ENCODE measurements around the gene UBE2V1.
"Not testable (repeated sequence)": the region's sequence is repeated elsewhere in the genome, so short reads cannot be mapped to it uniquely, and the experiment has no call there.

The UBE2V1 gene

GRCh38 chr20:50136822-50137599 is 24.1 kb upstream of the UBE2V1 start:
- DNase-seq, result peak; percentile 25

- DNase-seq, result not testable (repeated sequence)
Observed at GRCh38 chr20:50135157-50135556, 22.2 kb upstream of the UBE2V1 start.

- DNase-seq, result no peak
Observed at GRCh38 chr20:50133474-50134217, 20.7 kb upstream of the UBE2V1 start.

- DNase-seq, result no peak
Observed at GRCh38 chr20:50133041-50133440, 20.1 kb upstream of the UBE2V1 start.

- peak; percentile 33 for DNase-seq
Observed at GRCh38 chr20:50130995-50131394, 18.0 kb upstream of the UBE2V1 start.

GRCh38 chr20:50130356-50130723 is 17.4 kb upstream of the UBE2V1 start:
- peak; percentile 25 for DNase-seq

GRCh38 chr20:50129662-50130355 is 16.9 kb upstream of the UBE2V1 start:
- no peak for DNase-seq

- DNase-seq, result no peak
Observed at GRCh38 chr20:50128520-50128905, 15.6 kb upstream of the UBE2V1 start.

- no peak for DNase-seq
Observed at GRCh38 chr20:50127587-50128519, 14.9 kb upstream of the UBE2V1 start.

GRCh38 chr20:50126662-50127061 is 13.7 kb upstream of the UBE2V1 start:
- no peak for DNase-seq

GRCh38 chr20:50125279-50125678 is 12.3 kb upstream of the UBE2V1 start:
- no peak for DNase-seq

- no peak for DNase-seq
Observed at GRCh38 chr20:50124496-50124895, 11.5 kb upstream of the UBE2V1 start.

GRCh38 chr20:50123418-50123817 is 10.5 kb upstream of the UBE2V1 start:
- DNase-seq, result no peak

GRCh38 chr20:50122763-50123162 is 9.8 kb upstream of the UBE2V1 start:
- DNase-seq, result no peak

- peak; percentile 83 for DNase-seq
Observed at GRCh38 chr20:50121858-50122271, 8.9 kb upstream of the UBE2V1 start.

- DNase-seq, result peak; percentile 41
Observed at GRCh38 chr20:50120935-50121693, 8.2 kb upstream of the UBE2V1 start.

- DNase-seq, result no peak
Observed at GRCh38 chr20:50118203-50118602, 5.3 kb upstream of the UBE2V1 start.

GRCh38 chr20:50116368-50116999 is 3.5 kb upstream of the UBE2V1 start:
- DNase-seq, result no peak

GRCh38 chr20:50115591-50116367 is 2.8 kb upstream of the UBE2V1 start:
- DNase-seq, result peak; percentile 95

- no peak for DNase-seq
Observed at GRCh38 chr20:50115041-50115512, 2.1 kb upstream of the UBE2V1 start.
